Measurements from ENCODE around the gene TLE2. TPM values are rescaled to one million over a fixed set of nuclear protein-coding genes. Genes with fewer than 3 reads are reported as not detected.

Gene TLE2
- total RNA-seq, 1 experiment from 2014 or later: 7.7 TPM

- ChIA-PET POLR2A (ENCODE audit: unreplicated experiment) (no interaction called here), CTCF (no interaction called here)
- intact Hi-C loops (cut with micrococcal nuclease): no loop called here
- H2AFZ ChIP-seq (ENCODE audit: low read length): no peak overlapping the region
- no peaks in the 10 kb centered on the region for H3K9me3 ChIP-seq (ENCODE audit: low read length)
- H3K4me2 ChIP-seq (ENCODE audit: low read length): peak overlapping the region; percentile 66
- peak; percentile 49 for DNase-seq
- ATAC-seq: peak; percentile 70
- no TSS peak for BruUV-seq (replicated peaks)
- TF ChIP-seq CTCF (conservative IDR thresholded peaks at IDR 0.05; ENCODE audit: low read depth, low read length): no peak
- TF ChIP-seq EZH2 (IDR thresholded peaks at IDR 0.05; ENCODE audit: low read length, unreplicated experiment): no peak
- TF ChIP-seq EZH2phosphoT487 (IDR thresholded peaks at IDR 0.05; ENCODE audit: borderline replicate concordance, low read length): no peak
- H3K79me2 ChIP-seq (ENCODE audit: low read length): peaks cover 7% of the 10 kb centered on the region; the same call in 1 of the 2 replicates
- H4K20me1 ChIP-seq (ENCODE audit: low read length): no peaks in the 10 kb centered on the region
- H3K27ac ChIP-seq (ENCODE audit: low read length): peak overlapping the region; percentile 59
- H3K27me3 ChIP-seq (ENCODE audit: low read length): no peaks in the 10 kb centered on the region
- H3K9ac ChIP-seq (ENCODE audit: low read length): 0 out of 2 replicates have a peak overlapping the region, but pooled peaks have one; percentile 17
- H3K36me3 ChIP-seq (ENCODE audit: low read depth, low read length): peaks cover 9% of the 10 kb centered on the region; the same call in 1 of the 2 replicates
- no peak overlapping the region for H3K4me3 ChIP-seq (ENCODE audit: low read length)
- no peaks in the 10 kb centered on the region for H3K9me2 ChIP-seq (replicated peaks; ENCODE audit: low read length)
- no peaks in the 10 kb centered on the region for H3F3A ChIP-seq (ENCODE audit: low read length, unreplicated experiment)
- peaks cover 16% of the 10 kb centered on the region for H3K4me1 ChIP-seq (ENCODE audit: insufficient read depth, low read length)
Measured at GRCh38 chr19:3054972-3055740, 26.1 kb upstream of the TLE2 start.

GRCh38 chr19:3054265-3054971 is 25.3 kb upstream of the TLE2 start:
- no peaks in the 10 kb centered on the region for H3K27me3 ChIP-seq (ENCODE audit: low read length)
- peaks cover 9% of the 10 kb centered on the region; the same call in 1 of the 2 replicates for H3K36me3 ChIP-seq (ENCODE audit: low read depth, low read length)
- no peaks in the 10 kb centered on the region for H3K79me2 ChIP-seq (ENCODE audit: low read length)
- no TSS peak for BruUV-seq (replicated peaks)
- H3K4me1 ChIP-seq (ENCODE audit: insufficient read depth, low read length): peaks cover 16% of the 10 kb centered on the region
- ChIA-PET CTCF (no interaction called here), POLR2A (ENCODE audit: unreplicated experiment) (no interaction called here)
- DNase-seq: no peak
- H4K20me1 ChIP-seq (ENCODE audit: low read length): no peaks in the 10 kb centered on the region
- no peak for ATAC-seq
- TF ChIP-seq CTCF (conservative IDR thresholded peaks at IDR 0.05; ENCODE audit: low read depth, low read length) (no peak), EZH2 (IDR thresholded peaks at IDR 0.05; ENCODE audit: low read length, unreplicated experiment) (no peak), EZH2phosphoT487 (IDR thresholded peaks at IDR 0.05; ENCODE audit: borderline replicate concordance, low read length) (no peak)
- no peaks in the 10 kb centered on the region for H3K9me2 ChIP-seq (replicated peaks; ENCODE audit: low read length)
- H3F3A ChIP-seq (ENCODE audit: low read length, unreplicated experiment): no peaks in the 10 kb centered on the region
- H3K27ac ChIP-seq (ENCODE audit: low read length): peak overlapping the region; percentile 32
- H3K9me3 ChIP-seq (ENCODE audit: low read length): no peaks in the 10 kb centered on the region
- peak overlapping the region; percentile 66; the same call in 1 of the 2 replicates for H3K4me2 ChIP-seq (ENCODE audit: low read length)
- H3K9ac ChIP-seq (ENCODE audit: low read length): 0 out of 2 replicates have a peak overlapping the region, but pooled peaks have one; percentile 17
- H3K4me3 ChIP-seq (ENCODE audit: low read length): no peak overlapping the region
- H2AFZ ChIP-seq (ENCODE audit: low read length): no peak overlapping the region
- intact Hi-C loops (cut with micrococcal nuclease): no loop called here
